ENCODE measurements around the gene TNRC18. TPM values are rescaled to one million over a fixed set of nuclear protein-coding genes. Genes with fewer than 3 reads are reported as not detected.
"Not testable (repeated sequence)": the region's sequence is repeated elsewhere in the genome, so short reads cannot be mapped to it uniquely, and the experiment has no call there.

The TNRC18 gene
- total RNA-seq, 5 donors from 2014 or later (not counting 1 experiment from before 2014, with no cell fraction given) = 58.8 to 71.0 (median 62.6) TPM

- no peak within 1 kb of the TSS for H3K27ac ChIP-seq (ENCODE audit: low read length)
- H3K9me3 Mint-ChIP-seq = no peaks in the 10 kb centered on the region
- no peak within 1 kb of the TSS for H3K27ac Mint-ChIP-seq
- H3K9me3 ChIP-seq = no peaks in the 10 kb centered on the region
- POLR2A ChIA-PET = no interaction called here
- H3K27me3 ChIP-seq (replicated peaks in 1 of 2; ENCODE audit: control insufficient read depth in 2 of 2, extremely low read depth in 1 of 2, insufficient read depth in 2 of 2, low read length in 1 of 2) = peaks cover 0 to 44% of the 10 kb centered on the region in 2 experiments
- CTCF ChIA-PET = no interaction called here
- no peak within 1 kb of the TSS for H3K4me3 ChIP-seq (ENCODE audit: control insufficient read depth in 1 of 2, extremely low read depth in 1 of 2, low read length in 1 of 2)
- WGBS (ENCODE audit: insufficient coverage) = 2% methylated on average over 31 of the region's 69 CpGs
- DNase-seq = no peak
- peaks cover 0 to 9% of the 10 kb centered on the region in 2 experiments for H3K4me1 ChIP-seq (ENCODE audit: control insufficient read depth in 1 of 2, extremely low read depth in 1 of 2, insufficient read depth in 2 of 2, low read length in 2 of 2)
- peaks cover 0 to 2% (median 0%) of the 10 kb centered on the region in 3 donors for H3K4me1 Mint-ChIP-seq
- peaks cover 4 to 26% of the 10 kb centered on the region in 2 donors for H3K27me3 Mint-ChIP-seq
- H3K36me3 ChIP-seq (ENCODE audit: control insufficient read depth in 2 of 2, extremely low read depth in 1 of 2, insufficient read depth in 1 of 2, low read length in 1 of 2) = no peaks in the 10 kb centered on the region
- peak; percentile 49 to 59 (median 52) for ATAC-seq (replicated peaks in 1 of 4)
- no peaks in the 10 kb centered on the region for H3K36me3 Mint-ChIP-seq
- no peak within 1 kb of the TSS for H3K4me3 Mint-ChIP-seq
Measured at GRCh38 chr7:5282543-5283316, 140.9 kb downstream of the TNRC18 start, which contains the start of gene SLC29A4. TSS of gene SLC29A4 (plus strand) at chr7:5282943. CDS start at chr7:5287817, 4,874 bp downstream.

- H3K9me3 Mint-ChIP-seq; CTCF ChIA-PET; H3K4me3 ChIP-seq (ENCODE audit: control insufficient read depth in 1 of 2, extremely low read depth in 1 of 2, low read length in 1 of 2); POLR2A ChIA-PET; H3K36me3 Mint-ChIP-seq; H3K27ac Mint-ChIP-seq; H3K27ac ChIP-seq (ENCODE audit: low read length); H3K4me1 Mint-ChIP-seq; H3K4me1 ChIP-seq (ENCODE audit: control insufficient read depth in 1 of 2, extremely low read depth in 1 of 2, insufficient read depth in 2 of 2, low read length in 2 of 2); ATAC-seq (replicated peaks in 1 of 4); H3K9me3 ChIP-seq; H3K36me3 ChIP-seq (ENCODE audit: control insufficient read depth in 2 of 2, extremely low read depth in 1 of 2, insufficient read depth in 1 of 2, low read length in 1 of 2); DNase-seq: not testable (repeated sequence)
- peak overlapping the region in 2 of 3 donors; percentile 59 for H3K4me3 Mint-ChIP-seq
- H3K27me3 ChIP-seq (replicated peaks in 1 of 2; ENCODE audit: control insufficient read depth in 2 of 2, extremely low read depth in 1 of 2, insufficient read depth in 2 of 2, low read length in 1 of 2) = peaks cover 0 to 44% of the 10 kb centered on the region in 2 experiments
- H3K27me3 Mint-ChIP-seq = peaks cover 4 to 25% of the 10 kb centered on the region in 2 donors
- WGBS (ENCODE audit: insufficient coverage) = 68% methylated on average over 5 of the region's 19 CpGs
Measured at GRCh38 chr7:5281598-5282500, 141.8 kb downstream of the TNRC18 start.

GRCh38 chr7:5279734-5280133, 143.9 kb downstream of the TNRC18 start:
- H3K27me3 Mint-ChIP-seq = peaks cover 4 to 19% of the 10 kb centered on the region in 2 donors
- peaks cover 0 to 2% (median 0%) of the 10 kb centered on the region in 3 donors for H3K4me1 Mint-ChIP-seq
- H3K9me3 ChIP-seq = no peaks in the 10 kb centered on the region
- H3K4me3 Mint-ChIP-seq = no peak overlapping the region
- H3K4me3 ChIP-seq (ENCODE audit: control insufficient read depth in 1 of 2, extremely low read depth in 1 of 2, low read length in 1 of 2) = no peak overlapping the region
- ChIA-PET CTCF (no interaction called here), POLR2A (no interaction called here)
- H3K36me3 Mint-ChIP-seq = no peaks in the 10 kb centered on the region
- no peak overlapping the region for H3K27ac Mint-ChIP-seq
- no peak overlapping the region for H3K27ac ChIP-seq (ENCODE audit: low read length)
- no peaks in the 10 kb centered on the region for H3K36me3 ChIP-seq (ENCODE audit: control insufficient read depth in 2 of 2, extremely low read depth in 1 of 2, insufficient read depth in 1 of 2, low read length in 1 of 2)
- ATAC-seq (replicated peaks in 1 of 4) (no peak), DNase-seq (no peak)
- peaks cover 0 to 39% of the 10 kb centered on the region in 2 experiments for H3K27me3 ChIP-seq (replicated peaks in 1 of 2; ENCODE audit: control insufficient read depth in 2 of 2, extremely low read depth in 1 of 2, insufficient read depth in 2 of 2, low read length in 1 of 2)
- H3K4me1 ChIP-seq (ENCODE audit: control insufficient read depth in 1 of 2, extremely low read depth in 1 of 2, insufficient read depth in 2 of 2, low read length in 2 of 2) = peaks cover 0 to 9% of the 10 kb centered on the region in 2 experiments
- WGBS (ENCODE audit: insufficient coverage) = 75% methylated on average over 3 of the region's 4 CpGs
- no peaks in the 10 kb centered on the region for H3K9me3 Mint-ChIP-seq

- Histone ChIP-seq H3K27me3 (replicated peaks in 1 of 2; ENCODE audit: control insufficient read depth in 2 of 2, extremely low read depth in 1 of 2, insufficient read depth in 2 of 2, low read length in 1 of 2) (peaks cover 0 to 32% of the 10 kb centered on the region in 2 experiments), H3K4me1 (ENCODE audit: control insufficient read depth in 1 of 2, extremely low read depth in 1 of 2, insufficient read depth in 2 of 2, low read length in 2 of 2) (peaks cover 0 to 6% of the 10 kb centered on the region in 2 experiments), H3K4me3 (ENCODE audit: control insufficient read depth in 1 of 2, extremely low read depth in 1 of 2, low read length in 1 of 2) (no peak overlapping the region), H3K9me3 (no peaks in the 10 kb centered on the region), H3K36me3 (ENCODE audit: control insufficient read depth in 2 of 2, extremely low read depth in 1 of 2, insufficient read depth in 1 of 2, low read length in 1 of 2) (no peaks in the 10 kb centered on the region), H3K27ac (ENCODE audit: low read length) (no peak overlapping the region)
- CTCF ChIA-PET = no interaction called here
- Mint-ChIP-seq H3K27ac (no peak overlapping the region), H3K36me3 (no peaks in the 10 kb centered on the region), H3K27me3 (peaks cover 0 to 12% of the 10 kb centered on the region in 2 donors), H3K4me3 (no peak overlapping the region), H3K4me1 (no peaks in the 10 kb centered on the region), H3K9me3 (no peaks in the 10 kb centered on the region)
- DNase-seq (no peak), ATAC-seq (replicated peaks in 1 of 4) (no peak)
- WGBS (ENCODE audit: insufficient coverage) = 100% methylated on average over 2 of the region's 7 CpGs
- POLR2A ChIA-PET = no interaction called here
Measured at GRCh38 chr7:5278766-5279165, 144.9 kb downstream of the TNRC18 start.

- H3K4me1 Mint-ChIP-seq = no peaks in the 10 kb centered on the region
- H3K27me3 Mint-ChIP-seq = peaks cover 3 to 14% of the 10 kb centered on the region in 2 donors
- ATAC-seq (replicated peaks in 1 of 4) = no peak
- H3K4me3 ChIP-seq (ENCODE audit: control insufficient read depth in 1 of 2, extremely low read depth in 1 of 2, low read length in 1 of 2) = no peak overlapping the region
- no peaks in the 10 kb centered on the region for H3K9me3 Mint-ChIP-seq
- H3K27me3 ChIP-seq (replicated peaks in 1 of 2; ENCODE audit: control insufficient read depth in 2 of 2, extremely low read depth in 1 of 2, insufficient read depth in 2 of 2, low read length in 1 of 2) = peaks cover 0 to 21% of the 10 kb centered on the region in 2 experiments
- H3K9me3 ChIP-seq = no peaks in the 10 kb centered on the region
- CTCF ChIA-PET = no interaction called here
- no peak overlapping the region for H3K27ac ChIP-seq (ENCODE audit: low read length)
- H3K36me3 ChIP-seq (ENCODE audit: control insufficient read depth in 2 of 2, extremely low read depth in 1 of 2, insufficient read depth in 1 of 2, low read length in 1 of 2) = no peaks in the 10 kb centered on the region
- no peaks in the 10 kb centered on the region for H3K36me3 Mint-ChIP-seq
- DNase-seq = no peak
- no peak overlapping the region for H3K4me3 Mint-ChIP-seq
- H3K4me1 ChIP-seq (ENCODE audit: control insufficient read depth in 1 of 2, extremely low read depth in 1 of 2, insufficient read depth in 2 of 2, low read length in 2 of 2) = no peaks in the 10 kb centered on the region
- 87% methylated on average over 5 of the region's 15 CpGs for WGBS (ENCODE audit: insufficient coverage)
- no peak overlapping the region for H3K27ac Mint-ChIP-seq
- POLR2A ChIA-PET = no interaction called here
Measured at GRCh38 chr7:5276611-5277010, 147.0 kb downstream of the TNRC18 start.

- H3K27ac ChIP-seq (ENCODE audit: low read length); H3K4me3 ChIP-seq (ENCODE audit: control insufficient read depth in 1 of 2, extremely low read depth in 1 of 2, low read length in 1 of 2); H3K9me3 ChIP-seq; H3K9me3 Mint-ChIP-seq; CTCF ChIA-PET; POLR2A ChIA-PET; H3K4me3 Mint-ChIP-seq; DNase-seq; H3K4me1 Mint-ChIP-seq; H3K4me1 ChIP-seq (ENCODE audit: control insufficient read depth in 1 of 2, extremely low read depth in 1 of 2, insufficient read depth in 2 of 2, low read length in 2 of 2); H3K27ac Mint-ChIP-seq; H3K36me3 ChIP-seq (ENCODE audit: control insufficient read depth in 2 of 2, extremely low read depth in 1 of 2, insufficient read depth in 1 of 2, low read length in 1 of 2); ATAC-seq (replicated peaks in 1 of 4); H3K36me3 Mint-ChIP-seq: not testable (repeated sequence)
- peaks cover 3 to 11% of the 10 kb centered on the region in 2 donors for H3K27me3 Mint-ChIP-seq
- 83% methylated on average over 14 of the region's 14 CpGs for WGBS (ENCODE audit: insufficient coverage)
- peaks cover 0 to 16% of the 10 kb centered on the region in 2 experiments for H3K27me3 ChIP-seq (replicated peaks in 1 of 2; ENCODE audit: control insufficient read depth in 2 of 2, extremely low read depth in 1 of 2, insufficient read depth in 2 of 2, low read length in 1 of 2)
Measured at GRCh38 chr7:5276123-5276522, 147.5 kb downstream of the TNRC18 start.
